IMR-90 (cell line): ENCODE measurements around the gene RAB3IL1. TPM values are rescaled to one million over a fixed set of nuclear protein-coding genes. Genes with fewer than 3 reads are reported as not detected.

Experiments
- ATAC-seq: fragments of 200-7000 bp; cut with Tn5 transposase; 2 replicates; pipeline ENCODE4 v1.9.1; 2020; ENCODE audit warnings: low read depth, mild to moderate bottlenecking, moderate library complexity
- BruUV-seq: library from RNA; stranded (reverse); fragments of 400-500 nt; replicated peaks from 2 replicates; lab custom pipeline; 2021; lab: Mats Ljungman, UMichigan
- CTCF ChIA-PET: fragments of 300-600 bp; formaldehyde crosslinking; extraction: SDS; loops from one replicate; lab custom pipeline; 2021; ENCODE audit warnings: antibody characterized with exemption; lab: Yijun Ruan, JAX
- POLR2A ChIA-PET: fragments of 300-600 bp; sonication (Branson Sonifier 250); formaldehyde crosslinking; loops from one replicate; lab custom pipeline; 2022; ENCODE audit warnings: antibody characterized with exemption; ENCODE audit not compliant: unreplicated experiment; lab: Charles Lee
- DNase-seq: peaks from one replicate; pipeline ENCODE4 v3.0.0; 2013
- H2AFZ ChIP-seq: replicated peaks from 2 replicates; pipeline ENCODE3; 2013; ENCODE audit warnings: low read length, mild to moderate bottlenecking; ENCODE audit not compliant: poor library complexity
- H2AK5ac ChIP-seq: 2 replicates; pipeline ENCODE4 v1.6.1; 2013; ENCODE audit warnings: low read depth, low read length, inconsistent platforms
- H2AK9ac ChIP-seq: replicated peaks from 2 replicates; pipeline ENCODE3; 2013; ENCODE audit warnings: mild to moderate bottlenecking, low read depth, low read length, moderate library complexity; ENCODE audit not compliant: poor library complexity
- H2BK120ac ChIP-seq: 2 replicates; pipeline ENCODE4 v1.6.1; 2013; ENCODE audit warnings: low read depth, low read length, inconsistent platforms
- H2BK15ac ChIP-seq: 3 replicates; pipeline ENCODE4 v1.6.1; 2013; ENCODE audit warnings: low read depth, low read length, inconsistent platforms
- H2BK20ac ChIP-seq: 2 replicates; pipeline ENCODE4 v1.6.1; 2013; ENCODE audit warnings: low read depth, mild to moderate bottlenecking, inconsistent platforms, low read length, moderate library complexity
- H2BK5ac ChIP-seq: 2 replicates; pipeline ENCODE4 v1.6.1; 2013; ENCODE audit warnings: mild to moderate bottlenecking, low read depth, low read length, inconsistent platforms; ENCODE audit not compliant: poor library complexity, severe bottlenecking
- H3K14ac ChIP-seq: replicated peaks from 2 replicates; pipeline ENCODE4 v1.6.1; 2013; ENCODE audit warnings: low read depth, low read length, inconsistent platforms
- H3K18ac ChIP-seq: 2 replicates; pipeline ENCODE4 v1.6.1; 2013; ENCODE audit warnings: low read depth, low read length, control low read depth
- H3K23ac ChIP-seq: 2 replicates; pipeline ENCODE4 v1.6.1; 2013; ENCODE audit warnings: low read depth, low read length, inconsistent platforms
- H3K27ac ChIP-seq: 2 replicates; pipeline ENCODE4 v1.5.1; 2013; ENCODE audit warnings: mild to moderate bottlenecking, control low read depth, low read length; ENCODE audit not compliant: insufficient read depth
- H3K27me3 ChIP-seq: 2 replicates; pipeline ENCODE4 v1.6.1; 2013; ENCODE audit warnings: low read length; ENCODE audit not compliant: control insufficient read depth, insufficient read depth
- H3K36me3 ChIP-seq: 2 replicates; pipeline ENCODE4 v1.6.1; 2013; ENCODE audit warnings: low read length, mixed read lengths; ENCODE audit not compliant: control insufficient read depth, insufficient read depth
- H3K4ac ChIP-seq: 2 replicates; pipeline ENCODE4 v1.6.1; 2013; ENCODE audit warnings: low read depth, low read length, inconsistent platforms
- H3K4me1 ChIP-seq: 2 replicates; pipeline ENCODE4 v1.6.1; 2013; ENCODE audit warnings: low read length, mixed read lengths; ENCODE audit not compliant: control insufficient read depth, insufficient read depth
- H3K4me2 ChIP-seq: 2 replicates; pipeline ENCODE4 v1.6.1; 2013; ENCODE audit warnings: low read depth, mild to moderate bottlenecking, control low read depth, low read length, moderate library complexity
- H3K4me3 ChIP-seq: 2 replicates; pipeline ENCODE4 v1.5.1; 2013; ENCODE audit warnings: low read depth, mild to moderate bottlenecking, control low read depth, low read length, moderate library complexity; ENCODE audit not compliant: insufficient read depth
- H3K56ac ChIP-seq: 2 replicates; pipeline ENCODE4 v1.6.1; 2013; ENCODE audit warnings: low read length, inconsistent platforms; ENCODE audit not compliant: insufficient read depth; ENCODE audit errors: extremely low read depth
- H3K79me1 ChIP-seq, 2 experiments: 2 replicates each; pipeline ENCODE4 v1.6.1; 2013; ENCODE audit warnings: low read length in 2 of 2, inconsistent platforms in 1 of 2, low read depth in 1 of 2
- H3K9ac ChIP-seq: 2 replicates; pipeline ENCODE4 v1.6.1; 2013; ENCODE audit warnings: low read depth, low read length, control low read depth
- H3K9me1 ChIP-seq: 2 replicates; pipeline ENCODE4 v1.6.1; 2013; ENCODE audit warnings: low read length, inconsistent platforms; ENCODE audit not compliant: insufficient read depth
- H3K9me3 ChIP-seq: 2 replicates; pipeline ENCODE4 v1.6.1; 2013; ENCODE audit warnings: low read length; ENCODE audit not compliant: control insufficient read depth, insufficient read depth
- H4K20me1 ChIP-seq: 2 replicates; pipeline ENCODE4 v1.6.1; 2013; ENCODE audit warnings: low read length, inconsistent platforms; ENCODE audit not compliant: insufficient read depth
- H4K5ac ChIP-seq: 2 replicates; pipeline ENCODE4 v1.6.1; 2013; ENCODE audit warnings: mild to moderate bottlenecking, low read depth, low read length, control low read depth
- H4K8ac ChIP-seq, 2 experiments: 2 replicates each; pipeline ENCODE4 v1.6.1; 2013; ENCODE audit warnings: low read depth in 2 of 2, low read length in 2 of 2, control low read depth in 1 of 2, inconsistent platforms in 1 of 2
- H4K91ac ChIP-seq: 2 replicates; pipeline ENCODE4 v1.6.1; 2013; ENCODE audit warnings: low read depth, low read length, inconsistent platforms; ENCODE audit not compliant: insufficient read depth
- BHLHE40 ChIP-seq: fragments of 150-350 bp; IDR thresholded peaks from 2 replicates; pipeline ENCODE4 v1.6.1; 2016; ENCODE audit warnings: mild to moderate bottlenecking, low read depth, low read length
- CEBPB ChIP-seq: IDR thresholded peaks from 2 replicates; pipeline ENCODE4 v1.6.1; 2012; ENCODE audit warnings: low read depth, low read length, improper control_type of control experiment
- POLR2A ChIP-seq: IDR thresholded peaks from 2 replicates; pipeline ENCODE4 v1.6.1; 2012; ENCODE audit warnings: mild to moderate bottlenecking, low read depth, low read length
- RAD21 ChIP-seq: IDR thresholded peaks from 2 replicates; pipeline ENCODE4 v1.6.1; 2012; ENCODE audit warnings: low read length, improper control_type of control experiment
- RCOR1 ChIP-seq: IDR thresholded peaks from 2 replicates; pipeline ENCODE4 v1.6.1; 2012; ENCODE audit warnings: mild to moderate bottlenecking, low read length, improper control_type of control experiment; ENCODE audit not compliant: insufficient replicate concordance
- WGBS, 2 experiments: methylation state at CpG; one replicate each; pipeline versions ENCODE4 v1.1.5 to v1.1.7; 2013; ENCODE audit warnings: missing lambda C conversion rate in 2 of 2; ENCODE audit not compliant: insufficient read length in 1 of 2; ENCODE audit errors: extremely low coverage in 2 of 2; 5-methylcytosine and 5-hydroxymethylcytosine counted together
- dilution Hi-C: fragments of 300-500 bp; cut with HindIII; formaldehyde crosslinking; loops from one replicate; pipeline ENCODE4 v1.14.3; 2018; ENCODE audit warnings: low sequenced_read_pairs; ENCODE audit not compliant: unreplicated experiment
- in situ Hi-C: fragments of 300-500 bp; cut with MboI; formaldehyde crosslinking; loops from 3 replicates; pipeline ENCODE4 v1.14.3; 2019; ENCODE audit warnings: low sequenced_read_pairs, inconsistent platforms, mixed read lengths
- intact Hi-C: fragments of 100-400 bp; cut with micrococcal nuclease; formaldehyde crosslinking; loops from 2 replicates; pipeline ENCODE4 v1.10.0; 2022
- polyA plus RNA-seq, 3 experiments: library from polyadenylated mRNA; depleted of rRNA; stranded (reverse); fragments of >200 nt; gene quantifications; 2 replicates each; pipeline ENCODE4 v1.2.3, GENCODE V29; 2012; ENCODE audit warnings: low replicate concordance in 1 of 3
- total RNA-seq: library from RNA; depleted of rRNA; stranded (reverse); fragments of >200 nt; gene quantifications from 2 replicates; pipeline ENCODE4 v1.2.3, GENCODE V29; 2012
- TF ChIP-seq, protein P1 (sequence below): fragments of 150-350 bp; IDR thresholded peaks from 2 replicates; pipeline ENCODE4 v1.6.1; 2017; ENCODE audit warnings: mild to moderate bottlenecking, antibody characterized with exemption, low read length, low read depth

The RAB3IL1 gene
- total and polyA plus RNA-seq, 2 of the 4 experiments (the other 2 are of a cell fraction), result 0.72 to 1.9 TPM

DNA sequence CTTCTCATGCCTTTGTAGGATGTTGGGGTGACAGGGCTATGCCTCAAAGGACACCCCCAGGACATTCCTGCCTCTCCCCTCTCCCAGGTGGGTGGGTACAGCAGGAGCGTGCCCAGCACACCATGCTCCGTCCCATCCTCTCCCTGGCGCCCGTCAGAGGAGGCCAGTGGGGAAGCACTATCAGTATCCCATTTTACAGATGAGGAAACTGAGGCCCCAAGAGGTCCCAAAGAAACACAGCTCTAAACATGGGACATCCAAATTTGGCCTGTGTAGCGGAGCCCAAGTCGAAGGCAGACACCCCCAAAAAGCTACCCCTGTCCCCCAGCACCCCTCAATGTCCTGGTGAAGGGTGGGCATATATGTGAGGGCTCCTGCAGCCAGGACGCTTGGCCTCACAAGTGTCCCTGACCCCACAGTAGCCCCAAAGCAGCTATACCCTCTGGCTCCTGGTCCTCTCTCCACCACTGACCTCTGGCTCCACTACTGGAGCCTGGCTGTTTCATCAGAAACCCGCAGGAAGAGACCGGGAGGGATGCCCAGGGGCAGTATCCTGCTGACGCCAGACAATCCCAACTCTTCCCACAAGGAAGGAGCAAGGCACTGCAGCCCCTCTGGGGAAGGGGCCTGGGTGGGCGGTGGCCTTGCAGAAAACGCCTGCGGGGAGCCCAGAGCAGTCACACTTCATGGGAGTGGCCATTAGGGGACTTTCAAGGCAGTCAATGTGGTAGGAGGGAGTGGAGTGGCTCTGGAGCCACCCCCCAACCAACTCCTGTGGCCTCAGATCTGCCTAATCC, 31.4 kb downstream of the RAB3IL1 start:
- Histone ChIP-seq H4K91ac (no peak overlapping the region), H3K4me3 (no peak overlapping the region), H3K9me3 (peaks cover 3% of the 10 kb centered on the region; the same call in 1 of the 2 replicates), H3K4me2 (no peak overlapping the region), H2AK5ac (0 out of 2 replicates have a peak overlapping the region, but pooled peaks have one; percentile 25), H3K27me3 (no peaks in the 10 kb centered on the region), H3K9ac (no peak overlapping the region), H3K4ac (no peak overlapping the region; the same call in 1 of the 2 replicates), H2AK9ac (peak overlapping the region; percentile 20), H3K9me1 (peaks cover 22% of the 10 kb centered on the region), H4K5ac (no peak overlapping the region), H2BK5ac (no peak overlapping the region), H3K36me3 (no peaks in the 10 kb centered on the region; the same call in 1 of the 2 replicates), H3K27ac (no peak overlapping the region), H4K20me1 (peaks cover 22% of the 10 kb centered on the region; the same call in 1 of the 2 replicates), H3K14ac (no peak overlapping the region), H3K23ac (no peak overlapping the region), H2AFZ (no peak overlapping the region), H2BK15ac (no peak overlapping the region), H3K79me1 (peaks cover 33 to 94% of the 10 kb centered on the region in 2 experiments), H2BK120ac (no peak overlapping the region), H2BK20ac (no peak overlapping the region), H4K8ac (no peak overlapping the region), H3K4me1 (peaks cover 24% of the 10 kb centered on the region), H3K56ac (no peak overlapping the region), H3K18ac (no peak overlapping the region)
- no TSS peak for BruUV-seq
- ChIA-PET CTCF (no interaction called here), POLR2A (no interaction called here)
- in situ Hi-C loops (no loop called here), intact Hi-C loops (no loop called here), dilution Hi-C loops (no loop called here)
- no peak for TF ChIP-seq RCOR1
- TF ChIP-seq, protein P1, sequence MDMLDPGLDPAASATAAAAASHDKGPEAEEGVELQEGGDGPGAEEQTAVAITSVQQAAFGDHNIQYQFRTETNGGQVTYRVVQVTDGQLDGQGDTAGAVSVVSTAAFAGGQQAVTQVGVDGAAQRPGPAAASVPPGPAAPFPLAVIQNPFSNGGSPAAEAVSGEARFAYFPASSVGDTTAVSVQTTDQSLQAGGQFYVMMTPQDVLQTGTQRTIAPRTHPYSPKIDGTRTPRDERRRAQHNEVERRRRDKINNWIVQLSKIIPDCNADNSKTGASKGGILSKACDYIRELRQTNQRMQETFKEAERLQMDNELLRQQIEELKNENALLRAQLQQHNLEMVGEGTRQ, result no peak
- TF ChIP-seq RAD21, result no peak
- no peak for TF ChIP-seq POLR2A
- no peak for TF ChIP-seq BHLHE40
- TF ChIP-seq CEBPB, result no peak
- DNase-seq (no peak), ATAC-seq (no peak)
- 90% methylated on average over 2 of the region's 13 CpGs; no CpG with 5 or more reads in 1 of the 2 experiments for WGBS, 2 experiments
